HS-5 (cell line): ENCODE data around the gene AXL.
"Not testable (repeated sequence)": the region's sequence is repeated elsewhere in the genome, so short reads cannot be mapped to it uniquely, and the experiment has no call there.

Experiments used
- DNase-seq: peaks from one replicate; pipeline ENCODE4 v3.0.0-alpha.2; 2012; ENCODE audit warnings: low read depth

The AXL gene

DNA sequence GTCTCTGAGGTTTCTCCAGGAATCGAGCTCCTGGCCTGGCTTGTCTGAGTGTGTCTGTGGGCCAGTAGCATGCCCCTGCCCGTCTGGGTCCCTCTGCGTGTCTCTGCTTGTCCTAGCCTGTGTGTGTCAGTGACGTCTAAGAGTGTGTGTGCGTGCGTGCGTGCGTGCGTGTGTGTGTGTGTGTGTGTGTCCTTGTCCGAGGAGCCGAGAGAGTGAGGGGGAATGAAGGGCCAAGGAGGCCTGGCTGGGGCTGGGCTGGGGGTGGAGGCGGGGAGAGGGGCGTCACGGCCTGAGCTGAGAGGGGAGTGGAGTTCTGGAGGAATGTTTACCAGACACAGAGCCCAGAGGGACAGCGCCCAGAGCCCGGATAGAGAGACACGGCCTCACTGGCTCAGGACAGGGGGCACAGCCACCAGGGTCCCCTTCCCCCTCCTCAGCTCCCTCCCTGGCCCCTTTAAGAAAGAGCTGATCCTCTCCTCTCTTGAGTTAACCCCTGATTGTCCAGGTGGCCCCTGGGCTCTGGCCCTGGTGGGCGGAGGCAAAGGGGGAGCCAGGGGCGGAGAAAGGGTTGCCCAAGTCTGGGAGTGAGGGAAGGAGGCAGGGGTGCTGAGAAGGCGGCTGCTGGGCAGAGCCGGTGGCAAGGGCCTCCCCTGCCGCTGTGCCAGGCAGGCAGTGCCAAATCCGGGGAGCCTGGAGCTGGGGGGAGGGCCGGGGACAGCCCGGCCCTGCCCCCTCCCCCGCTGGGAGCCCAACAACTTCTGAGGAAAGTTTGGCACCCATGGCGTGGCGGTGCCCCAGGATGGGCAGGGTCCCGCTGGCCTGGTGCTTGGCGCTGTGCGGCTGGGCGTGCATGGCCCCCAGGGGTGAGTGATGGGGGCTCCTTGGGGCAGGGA is at the start of gene AXL:
AXL (plus strand) TSS at position 609 of the 893 bp plus-strand sequence; CDS start at position 779, 170 bp downstream.
- peak; percentile 61 for DNase-seq

DNA sequence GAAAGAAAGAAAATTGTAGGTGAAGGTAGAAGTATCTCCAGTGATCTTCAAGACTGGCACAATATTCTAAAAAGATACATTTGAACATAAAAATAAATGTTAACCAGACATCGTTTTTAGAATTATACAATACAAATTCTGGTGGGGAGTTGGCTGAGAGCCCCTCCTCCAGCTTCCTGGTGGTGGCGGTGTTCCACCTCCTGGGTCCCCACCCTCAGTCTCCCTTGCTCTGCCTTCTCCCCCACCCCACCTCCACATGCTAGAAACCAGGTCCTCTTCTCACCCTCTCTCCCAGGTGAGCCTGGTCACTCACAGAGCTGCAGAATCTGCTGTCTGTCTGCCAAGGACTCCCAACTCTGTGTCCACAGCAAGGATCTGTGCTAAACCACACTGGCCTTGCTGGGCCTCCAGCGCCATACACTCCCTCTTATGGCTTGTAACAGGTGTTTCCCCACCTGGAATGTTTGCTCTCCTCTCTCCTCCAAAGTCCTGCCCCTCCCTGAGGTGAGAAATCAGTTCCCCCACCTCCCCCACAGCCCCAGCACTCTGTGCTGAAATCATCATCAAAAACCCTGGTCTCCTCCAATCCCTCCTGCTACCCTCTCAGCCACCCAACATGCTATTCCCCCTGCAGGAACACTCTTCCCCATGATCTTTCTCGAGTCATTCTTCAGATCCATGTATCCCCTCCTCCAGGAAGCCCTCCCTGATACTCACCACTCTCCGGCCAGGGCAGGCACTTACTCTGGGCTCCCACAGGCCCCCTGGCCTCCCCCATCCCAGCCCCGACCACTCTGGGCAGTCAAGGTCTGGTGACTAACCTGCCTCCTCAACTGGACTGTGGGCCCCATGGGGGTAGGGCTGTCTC is 46.5 kb upstream of the AXL start:
- no peak for DNase-seq

DNA sequence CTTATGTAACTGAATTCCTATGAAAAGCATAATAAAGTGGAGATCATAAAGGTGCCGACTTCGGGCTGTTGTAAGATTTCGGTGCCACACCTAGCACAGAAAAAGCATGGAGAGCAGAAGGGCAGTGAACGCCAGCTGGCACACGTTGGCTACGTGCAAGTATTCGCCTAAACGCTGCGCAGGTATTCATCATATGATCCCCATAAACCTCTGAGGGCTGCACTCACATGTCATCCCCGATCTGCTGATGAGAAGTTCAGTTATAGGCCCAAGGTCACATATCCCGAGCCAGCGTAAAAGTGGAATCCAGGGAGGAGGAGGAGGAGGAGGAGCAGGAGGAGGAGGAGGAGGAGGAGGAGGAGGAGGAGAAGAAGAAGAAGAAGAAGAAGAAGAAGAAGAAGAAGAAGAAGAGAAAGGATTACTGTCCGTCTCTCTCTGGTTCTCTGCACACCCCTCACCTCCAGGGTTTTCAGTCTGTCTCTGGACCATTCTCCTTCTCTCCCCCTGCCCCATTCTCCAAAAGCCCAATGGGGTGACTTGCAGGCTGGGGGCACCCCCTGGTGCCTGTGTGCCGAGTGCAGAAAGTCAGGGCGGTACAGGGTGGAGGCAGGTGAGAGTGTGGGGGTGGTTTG is 44.6 kb upstream of the AXL start:
- no peak for DNase-seq

DNA sequence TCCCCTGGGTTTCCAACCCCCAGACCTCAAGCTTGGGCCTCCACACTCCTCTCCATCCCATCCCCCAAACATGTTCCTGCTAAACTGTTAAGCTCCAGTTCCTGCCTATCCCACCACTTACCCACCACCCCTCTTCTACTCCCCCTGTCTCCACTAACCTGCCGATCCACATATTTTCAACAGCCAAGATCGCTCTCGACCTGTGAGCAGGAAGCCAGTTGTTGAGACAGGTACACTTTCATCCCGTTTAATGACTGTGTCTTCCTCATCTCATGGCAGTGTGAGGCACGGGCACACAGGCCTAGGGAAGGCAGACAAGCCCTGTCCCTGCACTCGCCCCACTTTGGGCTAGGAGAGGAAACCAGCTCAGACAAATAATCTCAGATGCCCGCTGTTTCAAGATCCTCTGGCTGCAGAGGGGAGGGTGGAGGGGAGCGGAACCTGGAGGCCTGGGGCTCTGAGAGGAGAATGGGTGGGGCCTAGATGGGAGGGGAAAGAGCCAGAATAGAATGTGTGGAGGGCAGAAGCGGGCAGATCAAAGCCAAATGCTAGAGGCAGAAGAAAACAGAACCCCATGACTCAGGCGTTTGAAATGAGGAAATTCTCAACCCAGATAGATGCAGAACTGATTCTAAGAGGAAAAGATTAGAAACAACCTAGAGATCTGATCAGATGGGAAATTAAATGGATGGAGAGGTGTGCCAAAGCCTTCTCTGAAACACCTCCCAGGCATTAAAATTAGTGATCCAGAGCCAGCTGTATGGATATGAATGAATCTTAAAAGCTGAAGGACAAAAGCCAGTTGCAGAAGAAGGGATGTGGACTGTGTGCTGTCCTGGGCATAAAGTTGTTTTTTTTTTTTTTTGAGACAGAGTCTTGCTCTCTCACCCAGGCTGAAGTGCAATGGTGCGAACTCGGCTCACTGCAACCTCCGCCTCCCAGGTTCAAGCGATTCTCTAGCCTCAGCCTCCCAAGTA is 42.9 kb upstream of the AXL start:
- peak; percentile 53 for DNase-seq

DNA sequence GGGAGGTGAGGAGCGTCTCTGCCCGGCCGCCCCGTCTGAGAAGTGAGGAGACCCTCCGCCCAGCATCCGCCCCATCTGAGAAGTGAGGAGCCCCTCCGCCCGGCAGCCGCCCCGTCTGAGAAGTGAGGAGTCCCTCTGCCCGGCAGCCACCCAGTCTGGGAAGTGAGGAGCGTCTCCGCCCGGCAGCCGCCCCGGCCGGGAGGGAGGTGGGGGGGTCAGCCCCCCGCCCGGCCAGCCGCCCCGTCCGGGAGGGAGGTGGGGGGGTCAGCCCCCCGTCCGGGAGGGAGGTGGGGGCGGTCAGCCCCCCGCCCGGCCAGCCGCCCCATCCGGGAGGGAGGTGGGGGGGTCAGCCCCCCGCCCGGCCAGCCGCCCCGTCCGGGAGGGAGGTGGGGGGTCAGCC is 38.9 kb upstream of the AXL start:
- not testable (repeated sequence) for DNase-seq

DNA sequence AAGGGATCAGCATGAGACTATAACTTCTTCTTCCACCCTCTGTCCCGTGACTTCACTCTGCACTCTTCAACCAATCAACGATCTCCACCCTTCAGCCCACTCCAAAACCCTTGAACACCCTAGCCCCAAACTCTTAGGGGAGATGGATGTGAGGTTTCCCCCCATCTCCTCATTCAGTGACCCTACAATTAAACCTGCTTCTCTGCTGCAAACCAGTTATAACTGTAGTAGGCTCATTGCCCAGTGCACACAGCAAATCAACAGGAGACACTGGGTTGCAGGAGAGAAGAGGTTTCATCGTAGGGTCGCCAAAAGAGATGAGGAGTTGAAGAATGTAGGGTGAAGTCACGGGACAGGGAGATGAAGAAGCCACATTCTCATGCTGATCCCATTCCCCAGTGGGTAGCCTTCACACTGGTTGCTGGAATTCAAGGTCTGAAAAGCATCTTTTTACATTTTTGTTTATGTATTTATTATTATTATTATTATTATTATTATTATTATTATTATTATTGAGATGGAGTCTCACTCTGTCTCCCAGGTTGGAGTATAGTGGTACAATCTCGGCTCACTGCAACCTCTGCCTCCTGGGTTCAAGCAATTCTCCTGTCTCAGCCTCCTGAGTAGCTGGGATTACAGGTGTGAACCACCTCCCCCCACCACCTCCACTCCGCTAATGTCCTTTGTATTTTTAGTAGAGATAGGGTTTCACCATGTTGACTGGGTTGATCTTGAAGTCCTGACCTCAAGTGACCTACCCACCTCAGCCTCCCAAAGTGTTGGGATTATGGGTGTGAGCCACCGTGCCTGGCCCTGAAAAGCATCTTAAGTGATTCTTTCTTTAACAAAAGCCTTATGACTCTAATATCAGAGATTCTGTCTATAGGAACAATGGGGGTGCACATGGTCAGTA is 31.8 kb upstream of the AXL start:
- no peak for DNase-seq

DNA sequence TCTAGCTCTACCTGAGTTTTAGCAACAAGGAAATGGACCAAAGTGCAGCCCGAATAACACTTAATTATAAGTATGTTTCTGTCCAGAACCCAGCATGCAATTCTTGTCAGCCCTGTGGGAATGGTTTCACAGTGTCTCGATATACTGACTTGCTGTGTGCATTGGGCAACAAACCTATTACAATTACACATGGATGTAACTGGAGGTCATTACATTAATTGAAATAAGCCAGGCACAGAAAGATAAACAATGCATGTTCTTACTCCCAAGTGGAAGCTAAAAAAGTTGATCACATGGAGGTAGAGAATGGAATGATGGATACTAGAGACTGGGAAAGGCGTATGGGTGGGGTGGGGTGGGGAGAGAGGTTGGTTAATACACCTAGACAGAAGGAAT is 31.1 kb upstream of the AXL start:
- DNase-seq = no peak

DNA sequence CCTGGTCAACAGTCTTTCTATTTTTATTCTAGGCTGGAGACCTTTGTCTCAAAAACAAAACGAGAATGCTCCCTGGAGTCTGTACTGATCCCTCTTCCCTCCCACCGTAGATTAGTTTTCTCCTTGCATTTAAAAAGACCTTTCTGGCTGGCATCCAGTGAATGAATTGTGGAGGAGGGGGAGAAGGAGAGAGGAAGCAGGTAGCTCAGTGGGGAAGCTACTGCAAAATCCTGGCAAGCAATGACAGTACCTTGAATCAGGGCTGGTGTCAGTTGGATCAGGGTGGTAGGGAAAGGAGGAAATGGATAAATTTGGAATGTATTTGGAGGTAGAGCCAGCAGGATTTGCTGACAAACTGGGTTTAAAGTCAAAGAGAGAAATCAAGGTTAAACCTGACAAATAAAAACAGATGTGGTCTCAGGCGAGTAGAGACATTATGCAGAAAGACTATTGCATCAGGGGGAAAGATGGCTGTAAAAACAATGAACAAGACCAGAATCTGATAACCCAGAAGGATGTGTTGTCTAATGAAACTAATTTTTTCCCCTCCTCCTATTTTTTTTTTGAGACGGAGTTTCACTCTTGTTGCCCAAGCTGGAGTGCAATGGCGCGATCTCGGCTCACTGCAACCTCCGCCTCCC is 29.5 kb upstream of the AXL start:
- DNase-seq = no peak

DNA sequence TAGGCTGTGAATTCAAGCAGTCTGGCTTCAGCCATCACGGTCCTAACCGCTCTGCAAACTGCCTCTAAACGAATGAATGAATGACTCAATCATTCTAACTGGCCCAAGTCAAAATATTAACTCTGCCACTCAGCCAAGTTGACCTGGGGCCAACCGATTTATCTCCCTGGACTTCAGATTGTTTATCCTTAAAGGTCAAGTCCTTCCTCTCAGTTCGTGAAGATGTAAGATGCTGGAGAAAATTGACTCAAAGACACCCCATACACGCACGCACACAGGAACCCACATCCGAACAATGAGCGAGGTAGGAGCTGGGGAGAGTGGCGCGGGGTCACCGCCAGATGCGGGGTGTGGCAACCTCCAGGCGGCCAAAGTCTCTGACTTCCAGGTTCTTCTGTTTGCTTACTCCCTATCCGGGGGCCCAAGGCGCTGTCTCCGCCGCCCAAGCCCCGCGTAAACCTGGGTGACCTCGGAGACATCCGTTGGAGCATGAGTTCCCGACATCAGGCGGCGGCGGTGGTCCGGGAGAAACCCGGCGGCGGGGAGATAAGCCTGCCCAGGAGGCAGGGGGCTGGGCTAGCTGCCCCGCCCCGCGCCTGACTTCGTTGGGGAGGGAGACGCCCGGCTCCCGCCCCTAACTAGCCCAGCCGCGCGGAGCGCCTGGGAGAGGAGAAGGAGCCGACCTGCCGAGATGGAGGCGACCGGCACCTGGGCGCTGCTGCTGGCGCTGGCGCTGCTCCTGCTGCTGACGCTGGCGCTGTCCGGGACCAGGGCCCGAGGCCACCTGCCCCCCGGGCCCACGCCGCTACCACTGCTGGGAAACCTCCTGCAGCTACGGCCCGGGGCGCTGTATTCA is 26.2 kb upstream of the AXL start, which contains the start of gene CYP2S1:
CYP2S1 (plus strand) TSS at position 646 of the 856 bp plus-strand sequence; CDS start at position 692, 46 bp downstream.
- DNase-seq = no peak

DNA sequence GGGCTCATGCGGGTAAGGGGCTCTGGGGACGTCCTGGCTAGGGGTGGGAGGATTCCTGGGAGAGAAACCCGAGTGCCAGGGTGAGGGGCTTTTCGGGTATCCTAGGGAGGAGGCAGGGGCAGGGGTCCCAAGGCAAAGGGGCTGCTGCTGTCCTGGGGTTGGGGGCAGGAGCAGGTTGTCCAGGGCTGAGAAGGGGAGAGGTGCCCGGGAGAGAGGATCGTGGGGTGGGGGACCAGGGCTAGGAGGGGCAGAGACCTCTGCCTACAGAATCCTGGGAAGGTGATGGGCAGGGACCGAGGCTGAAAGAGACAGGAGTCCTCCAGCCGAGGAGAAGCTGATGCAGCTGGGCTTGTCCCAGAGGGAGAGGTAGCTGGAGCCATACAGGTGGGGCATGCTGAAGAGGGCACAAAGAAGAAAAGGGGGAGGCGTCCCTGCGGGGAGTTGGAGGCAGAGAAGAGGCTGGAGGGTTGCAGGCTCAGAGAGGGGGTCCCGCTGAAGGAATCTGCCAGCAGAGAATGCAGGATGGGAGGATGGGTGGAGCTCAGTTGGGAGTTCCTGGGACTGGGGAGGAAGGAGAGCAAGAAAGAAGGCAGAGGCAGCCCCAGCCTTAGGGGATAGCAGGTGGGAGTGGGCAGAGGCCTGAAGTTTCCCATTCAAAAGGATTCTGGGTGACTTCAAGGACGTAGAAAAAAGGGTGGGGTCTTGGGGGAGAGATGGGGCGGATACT is 25.4 kb upstream of the AXL start:
- no peak for DNase-seq

DNA sequence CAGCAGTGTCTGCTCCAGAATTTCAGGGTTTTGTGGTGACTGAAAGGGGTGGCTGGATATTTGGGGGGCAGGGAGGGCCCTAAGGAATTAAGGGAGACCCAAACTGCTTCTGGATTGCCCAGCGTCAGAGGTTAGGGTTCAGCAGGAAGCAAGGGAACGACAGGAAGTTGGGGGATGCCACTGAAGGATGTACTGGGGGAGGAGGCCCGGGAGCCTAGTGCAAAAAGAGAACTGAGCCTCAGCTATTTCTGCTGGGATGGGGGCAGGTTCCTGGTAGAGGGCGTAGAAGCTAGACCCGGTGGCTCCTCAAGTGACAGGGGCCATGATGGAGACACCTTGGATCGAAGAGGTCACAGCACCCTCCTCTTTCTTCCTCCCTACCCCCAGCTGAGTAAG is 24.9 kb upstream of the AXL start:
- no peak for DNase-seq

DNA sequence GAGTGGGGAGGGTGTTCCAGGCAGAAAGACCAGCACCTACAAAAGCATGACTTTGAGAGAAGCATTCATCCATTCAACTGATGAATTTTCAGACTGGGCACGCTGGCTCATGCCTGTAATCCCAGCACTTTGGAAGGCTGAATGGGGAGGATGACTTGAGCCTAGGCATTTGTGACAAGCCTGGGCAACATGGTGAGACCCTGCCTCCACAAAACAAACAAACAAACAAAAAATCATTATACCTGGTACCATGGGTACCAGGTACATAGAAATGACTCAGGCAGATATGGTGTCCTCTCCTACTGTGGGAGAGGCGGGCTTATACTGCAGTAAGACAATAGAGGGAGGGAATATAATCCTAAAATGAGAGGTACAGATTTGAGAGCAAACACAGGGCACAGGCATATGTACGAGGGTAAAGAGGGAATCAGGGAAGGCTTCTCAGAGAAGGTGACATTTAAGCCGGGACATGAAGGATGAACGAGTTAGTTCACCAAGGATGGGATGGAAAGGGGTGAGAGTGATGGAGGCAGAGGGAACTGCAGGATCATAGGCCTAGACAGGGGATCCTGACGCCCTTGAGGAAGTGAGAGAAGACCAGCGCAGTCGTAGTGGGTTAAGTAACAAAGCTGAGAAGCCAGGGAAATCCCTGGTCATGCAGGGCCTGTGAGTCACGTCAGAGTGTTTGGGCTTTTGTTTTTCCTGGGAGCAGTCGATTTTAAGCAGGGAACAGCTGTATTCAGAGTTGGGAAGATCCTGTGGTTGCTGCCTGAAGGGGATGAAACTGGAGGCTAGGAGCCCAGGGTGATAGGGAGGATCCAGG is 23.1 kb upstream of the AXL start:
- DNase-seq = no peak

DNA sequence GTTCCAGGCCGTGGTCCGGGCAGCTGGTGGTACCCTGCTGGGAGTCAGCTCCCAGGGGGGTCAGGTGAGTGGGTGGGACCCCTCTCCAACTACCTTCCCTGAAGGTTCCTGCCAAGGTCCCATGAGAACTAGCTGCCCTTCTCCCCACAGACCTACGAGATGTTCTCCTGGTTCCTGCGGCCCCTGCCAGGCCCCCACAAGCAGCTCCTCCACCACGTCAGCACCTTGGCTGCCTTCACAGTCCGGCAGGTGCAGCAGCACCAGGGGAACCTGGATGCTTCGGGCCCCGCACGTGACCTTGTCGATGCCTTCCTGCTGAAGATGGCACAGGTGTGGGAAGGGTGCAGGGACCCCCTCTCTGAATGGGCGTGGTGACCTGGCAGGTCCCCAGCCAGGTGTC is 20.5 kb upstream of the AXL start:
- no peak for DNase-seq

DNA sequence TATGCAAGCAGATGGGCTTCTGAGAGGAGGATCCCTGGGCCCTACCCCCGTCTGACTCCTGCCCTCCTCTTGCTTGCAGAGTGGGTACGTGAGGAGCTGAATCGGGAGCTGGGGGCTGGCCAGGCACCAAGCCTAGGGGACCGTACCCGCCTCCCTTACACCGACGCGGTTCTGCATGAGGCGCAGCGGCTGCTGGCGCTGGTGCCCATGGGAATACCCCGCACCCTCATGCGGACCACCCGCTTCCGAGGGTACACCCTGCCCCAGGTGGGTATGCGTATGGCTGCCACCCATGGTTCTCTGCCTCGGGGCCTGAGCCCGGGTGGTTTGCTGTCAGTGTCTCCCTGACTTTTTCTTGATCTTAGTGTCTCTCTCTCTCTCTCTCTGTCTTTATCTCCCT is 15.7 kb upstream of the AXL start:
- no peak for DNase-seq

DNA sequence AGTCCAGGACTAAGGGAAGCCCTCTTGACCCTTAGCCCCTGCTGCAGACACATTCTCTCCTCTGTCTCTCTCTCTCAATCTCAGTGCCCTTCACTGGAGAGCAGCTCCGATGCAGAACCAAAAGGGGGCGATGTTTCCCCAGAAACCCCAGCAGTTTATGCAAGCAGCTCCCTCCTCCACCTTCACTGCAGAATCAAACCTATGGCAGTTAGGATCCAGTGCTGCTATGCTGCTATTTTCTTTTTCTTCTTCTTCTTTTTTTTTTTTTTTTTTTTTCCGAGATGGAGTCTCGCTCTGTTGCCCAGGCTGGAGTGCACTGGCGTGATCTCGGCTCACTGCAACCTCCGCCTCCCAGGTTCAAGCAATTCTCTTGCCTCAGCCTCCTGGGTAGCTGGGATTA is 14.7 kb upstream of the AXL start:
- DNase-seq = peak; percentile 53

DNA sequence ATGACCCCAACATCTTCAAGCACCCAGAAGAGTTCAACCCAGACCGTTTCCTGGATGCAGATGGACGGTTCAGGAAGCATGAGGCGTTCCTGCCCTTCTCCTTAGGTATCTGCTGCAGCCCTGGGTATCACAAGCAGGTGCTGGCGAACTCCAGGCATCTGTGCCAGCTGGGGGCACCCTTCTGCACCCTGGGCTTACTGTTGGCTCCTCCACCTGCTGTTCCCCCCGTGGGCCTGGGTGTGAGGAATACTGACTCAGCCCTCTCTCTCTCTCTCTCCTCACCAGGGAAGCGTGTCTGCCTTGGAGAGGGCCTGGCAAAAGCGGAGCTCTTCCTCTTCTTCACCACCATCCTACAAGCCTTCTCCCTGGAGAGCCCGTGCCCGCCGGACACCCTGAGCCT is 13.0 kb upstream of the AXL start:
- no peak for DNase-seq

DNA sequence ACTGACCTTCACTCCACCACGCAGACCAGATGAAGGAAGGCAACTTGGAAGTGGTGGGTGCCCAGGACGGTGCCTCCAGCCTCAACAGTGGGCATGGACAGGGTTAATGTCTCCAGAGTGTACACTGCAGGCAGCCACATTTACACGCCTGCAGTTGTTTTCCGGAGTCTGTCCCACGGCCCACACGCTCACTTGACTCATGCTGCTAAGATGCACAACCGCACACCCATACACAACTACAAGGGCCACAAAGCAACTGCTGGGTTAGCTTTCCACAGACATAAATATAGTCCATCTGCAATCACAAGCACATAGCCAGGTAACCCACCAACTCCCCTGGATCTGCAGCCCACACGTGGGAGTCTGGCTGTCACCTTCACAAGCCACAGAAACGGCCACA is 12.6 kb upstream of the AXL start:
- DNase-seq = no peak
